K562 (cell line): ENCODE data around the gene ZMAT2. TPM values are rescaled to one million over a fixed set of nuclear protein-coding genes. Genes with fewer than 3 reads are reported as not detected.
A peak's percentile ranks its signal among the peaks of the same experiment; 100 is the strongest.

Experiments used
- ARID4B ChIP-seq: sonication (generic); formaldehyde crosslinking; IDR thresholded peaks from 2 replicates; pipeline ENCODE4 v1.8.0; 2022; ENCODE audit warnings: mild to moderate bottlenecking, missing genetic modification reagents
- CCNT2 ChIP-seq: IDR thresholded peaks from 2 replicates; pipeline ENCODE4 v1.6.1; 2011; ENCODE audit warnings: borderline replicate concordance, low read depth, mild to moderate bottlenecking, moderate library complexity, mixed read lengths, low read length; ENCODE audit not compliant: insufficient read length; ENCODE audit errors: extremely low read depth
- CREBBP ChIP-seq: IDR thresholded peaks from one replicate; pipeline ENCODE4 v1.6.1; 2012; ENCODE audit warnings: low read depth, mild to moderate bottlenecking, control low read depth, inconsistent platforms, low read length
- HDGF ChIP-seq: fragments of 450-650 bp; IDR thresholded peaks from 2 replicates; pipeline ENCODE4 v1.6.1; 2016
- NCOA2 ChIP-seq, 2 experiments: fragments of 450-650 bp; IDR thresholded peaks; 2 replicates each; pipeline ENCODE4 v1.6.1; 2018; ENCODE audit warnings: mild to moderate bottlenecking in 2 of 2, moderate library complexity in 1 of 2; ENCODE audit not compliant: partially characterized antibody in 2 of 2
- NKRF ChIP-seq: fragments of 450-650 bp; IDR thresholded peaks from 2 replicates; pipeline ENCODE4 v1.6.1; 2016; ENCODE audit warnings: borderline replicate concordance
- PML ChIP-seq: IDR thresholded peaks from 2 replicates; pipeline ENCODE4 v1.6.1; 2012; ENCODE audit warnings: low read length, inconsistent platforms
- PRMT5 ChIP-seq: sonication (generic); formaldehyde crosslinking; IDR thresholded peaks from 2 replicates; pipeline ENCODE4 v1.5.0; 2020; ENCODE audit warnings: missing genetic modification reagents
- PYGO2 ChIP-seq: fragments of 450-650 bp; IDR thresholded peaks from 2 replicates; pipeline ENCODE4 v1.6.1; 2016; ENCODE audit warnings: mild to moderate bottlenecking, missing genetic modification characterization, moderate library complexity, missing compliant biosample characterization
- RBM25 ChIP-seq: fragments of 200-400 bp; formaldehyde crosslinking; IDR thresholded peaks from 2 replicates; pipeline ENCODE4 v1.6.1; 2018; ENCODE audit warnings: low read length, low read depth, moderate library complexity; ENCODE audit not compliant: severe bottlenecking
- SRSF9 ChIP-seq: fragments of 200-400 bp; formaldehyde crosslinking; IDR thresholded peaks from 2 replicates; pipeline ENCODE4 v1.6.1; 2017; ENCODE audit warnings: low read depth, low read length, borderline replicate concordance
- TAF15 ChIP-seq: fragments of 200-400 bp; formaldehyde crosslinking; IDR thresholded peaks from 2 replicates; pipeline ENCODE4 v1.6.1; 2017; ENCODE audit warnings: mild to moderate bottlenecking, low read depth, low read length, moderate library complexity
- THAP7 ChIP-seq: fragments of 250-450 bp; sonication (Bioruptor Pico); IDR thresholded peaks from 2 replicates; pipeline ENCODE4 v1.5.0; 2021
- ZBTB1 ChIP-seq: sonication (generic); formaldehyde crosslinking; IDR thresholded peaks from 2 replicates; pipeline ENCODE4 v1.8.1; 2023; ENCODE audit warnings: missing genetic modification reagents, low read depth, mild to moderate bottlenecking, borderline replicate concordance
- ZKSCAN3 ChIP-seq: fragments of 250-450 bp; sonication (Bioruptor Pico); IDR thresholded peaks from 2 replicates; pipeline ENCODE4 v1.4.0; 2020
- ZNF3 ChIP-seq: fragments of 250-450 bp; sonication (Bioruptor Pico); IDR thresholded peaks from 2 replicates; pipeline ENCODE4 v1.5.0; 2021; ENCODE audit warnings: mild to moderate bottlenecking, moderate library complexity
- ZNF589 ChIP-seq: fragments of 200-800 bp; sonication (Bioruptor generic); IDR thresholded peaks from 2 replicates; pipeline ENCODE4 v1.6.1; 2016; ENCODE audit warnings: low read depth, missing genetic modification characterization, missing compliant biosample characterization
- polyA plus RNA-seq, 8 experiments: library from polyadenylated mRNA; depleted of rRNA in 4 of 8; stranded (reverse) in 5 of 8; unstranded in 3 of 8; fragments of >200 nt; fragmentation: Nextera tagmentation in 2 of 8; fragmentation: Illumina TruSeq in 1 of 8; extraction: Ambion mirVana in 2 of 8; extraction: Trizol in 1 of 8; gene quantifications; 2 replicates each; pipeline versions ENCODE4 v1.2.1 to v1.2.3, GENCODE V29; 2011 to 2014; ENCODE audit warnings: inconsistent platforms in 1 of 8, missing spikeins in 1 of 8
- total RNA-seq, 7 experiments: library from RNA; depleted of rRNA in 6 of 7; stranded (reverse); fragments of >200 nt in 6 of 7; fragmentation: Illumina TruSeq in 2 of 7; extraction: Trizol in 2 of 7; gene quantifications; 2 replicates each; pipeline versions ENCODE4 v1.2.1 to v1.2.3, GENCODE V29; 2011 to 2021; ENCODE audit warnings: low replicate concordance in 1 of 7
- TF ChIP-seq, protein P1 (sequence below): sonication (generic); formaldehyde crosslinking; IDR thresholded peaks from 2 replicates; pipeline ENCODE4 v1.8.1; 2023; ENCODE audit warnings: mild to moderate bottlenecking, missing genetic modification reagents, moderate library complexity
- TF ChIP-seq, protein P2 (sequence below): sonication (generic); formaldehyde crosslinking; IDR thresholded peaks from 2 replicates; pipeline ENCODE4 v1.9.0; 2022; ENCODE audit warnings: mild to moderate bottlenecking, missing genetic modification reagents

Gene ZMAT2
- total and polyA plus RNA-seq, 9 of the 15 experiments (the other 6 are each of a cell fraction or from before 2014, with no cell fraction given), result 44.2 to 101 (median 69.2) TPM

DNA sequence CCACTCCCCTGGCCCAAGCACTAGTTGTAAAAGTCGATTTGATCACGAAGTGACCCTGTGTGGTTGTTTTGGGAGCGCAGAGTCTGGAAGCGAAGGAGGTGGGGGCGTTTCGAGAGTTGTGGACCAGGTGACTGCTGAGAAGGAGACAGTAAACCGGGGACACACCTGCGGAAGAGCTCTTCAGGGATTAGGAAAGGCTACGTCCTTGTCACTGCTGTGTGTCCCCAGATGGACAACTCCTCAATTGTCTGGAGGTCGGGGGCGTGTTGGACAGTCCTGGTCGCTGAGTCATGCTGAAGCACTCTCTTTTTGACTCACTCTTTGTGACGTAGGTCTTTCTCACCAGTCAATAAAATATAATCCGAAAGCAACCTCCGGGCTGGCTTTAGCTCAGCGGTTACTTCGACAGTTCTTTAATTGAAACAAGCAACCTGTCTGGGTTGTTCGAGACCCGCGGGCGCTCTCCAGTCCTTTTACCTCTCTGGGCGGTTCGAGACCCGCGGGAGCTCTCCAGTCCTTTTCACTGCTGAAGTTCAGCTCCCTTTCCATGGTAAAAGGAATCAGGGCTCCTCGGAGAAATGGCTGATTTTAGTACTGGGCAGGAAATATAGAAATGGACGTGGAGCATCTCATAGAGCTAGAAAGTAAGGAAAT lies 10.8 kb downstream of the ZMAT2 start (continued):
- no peak for TF ChIP-seq RBM25
- no peak for TF ChIP-seq SRSF9
- TF ChIP-seq THAP7, result no peak
- TF ChIP-seq CREBBP, result no peak
- TF ChIP-seq ARID4B (CRISPR knock-in tag), result peak; percentile 49; the same call in 1 of the 2 replicates
- peak in 1 of 2 experiments; percentile 91 for TF ChIP-seq NCOA2 (IDR thresholded peaks at IDR 0.05; ENCODE audit: partially characterized antibody in 2 of 2)
- 0 out of 2 replicates have a peak, but pooled peaks have one; percentile 62 for TF ChIP-seq PML
- TF ChIP-seq ZBTB1 (CRISPR knock-in tag), result no peak
- peak; percentile 75; the same call in 1 of the 2 replicates for TF ChIP-seq ZNF589 (CRISPR knock-in tag)
- TF ChIP-seq CCNT2, result peak; percentile 21
- TF ChIP-seq, protein P1, sequence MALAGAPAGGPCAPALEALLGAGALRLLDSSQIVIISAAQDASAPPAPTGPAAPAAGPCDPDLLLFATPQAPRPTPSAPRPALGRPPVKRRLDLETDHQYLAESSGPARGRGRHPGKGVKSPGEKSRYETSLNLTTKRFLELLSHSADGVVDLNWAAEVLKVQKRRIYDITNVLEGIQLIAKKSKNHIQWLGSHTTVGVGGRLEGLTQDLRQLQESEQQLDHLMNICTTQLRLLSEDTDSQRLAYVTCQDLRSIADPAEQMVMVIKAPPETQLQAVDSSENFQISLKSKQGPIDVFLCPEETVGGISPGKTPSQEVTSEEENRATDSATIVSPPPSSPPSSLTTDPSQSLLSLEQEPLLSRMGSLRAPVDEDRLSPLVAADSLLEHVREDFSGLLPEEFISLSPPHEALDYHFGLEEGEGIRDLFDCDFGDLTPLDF, result peak; percentile 80
- no peak for TF ChIP-seq HDGF
- TF ChIP-seq ZKSCAN3, result no peak
- TF ChIP-seq, protein P2, sequence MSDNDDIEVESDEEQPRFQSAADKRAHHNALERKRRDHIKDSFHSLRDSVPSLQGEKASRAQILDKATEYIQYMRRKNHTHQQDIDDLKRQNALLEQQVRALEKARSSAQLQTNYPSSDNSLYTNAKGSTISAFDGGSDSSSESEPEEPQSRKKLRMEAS (CRISPR knock-in tag), result no peak
- TF ChIP-seq ZNF3 (CRISPR knock-in tag), result no peak
- no peak for TF ChIP-seq PYGO2
- TF ChIP-seq NKRF, result peak; percentile 57
- TF ChIP-seq TAF15, result no peak
- TF ChIP-seq PRMT5, result no peak
